OCI-M1 (cell line): ENCODE data around the gene LAMA1.
A peak's percentile ranks its signal among the peaks of the same experiment; 100 is the strongest.
"Not testable (repeated sequence)": the region's sequence is repeated elsewhere in the genome, so short reads cannot be mapped to it uniquely, and the experiment has no call there.

ENCODE experiments used
- DNase-seq: peaks from one replicate; lab custom pipeline; 2025; lab: John Stamatoyannopoulos, UW

LAMA1 gene

GRCh38 chr18:6947338-6948030 is 170.1 kb downstream of the LAMA1 start:
- no peak for DNase-seq

GRCh38 chr18:6943143-6943542 is 174.5 kb downstream of the LAMA1 start:
- DNase-seq: no peak

- no peak for DNase-seq
Measured at GRCh38 chr18:6942742-6943141, 174.9 kb downstream of the LAMA1 start.

GRCh38 chr18:6941996-6942395 is 175.6 kb downstream of the LAMA1 start:
- DNase-seq: peak; percentile 2

- DNase-seq: no peak
Measured at GRCh38 chr18:6940451-6940850, 177.1 kb downstream of the LAMA1 start.

- DNase-seq: no peak
Measured at GRCh38 chr18:6939972-6940371, 177.6 kb downstream of the LAMA1 start.

- DNase-seq: not testable (repeated sequence)
Measured at GRCh38 chr18:6938403-6938802, 179.2 kb downstream of the LAMA1 start.

GRCh38 chr18:6938003-6938402 is 179.6 kb downstream of the LAMA1 start:
- DNase-seq: no peak

- no peak for DNase-seq
Measured at GRCh38 chr18:6934859-6935258, 182.7 kb downstream of the LAMA1 start.

- DNase-seq: peak; percentile 15
Measured at GRCh38 chr18:6929370-6930102, 188.1 kb downstream of the LAMA1 start.

- no peak for DNase-seq
Measured at GRCh38 chr18:6928359-6928758, 189.2 kb downstream of the LAMA1 start.

GRCh38 chr18:6927153-6927552 is 190.4 kb downstream of the LAMA1 start:
- DNase-seq: no peak

- DNase-seq: no peak
Measured at GRCh38 chr18:6923220-6923619, 194.4 kb downstream of the LAMA1 start.

GRCh38 chr18:6921571-6921970 is 196.0 kb downstream of the LAMA1 start:
- DNase-seq: no peak

- peak; percentile 81 for DNase-seq
Measured at GRCh38 chr18:6920099-6920955, 197.3 kb downstream of the LAMA1 start.

- no peak for DNase-seq
Measured at GRCh38 chr18:6917072-6917471, 200.5 kb downstream of the LAMA1 start.

GRCh38 chr18:6901286-6901926 is 216.2 kb downstream of the LAMA1 start:
- DNase-seq: no peak

- DNase-seq: no peak
Measured at GRCh38 chr18:6891788-6892187, 225.8 kb downstream of the LAMA1 start.
